A673 (cell line): ENCODE results near the gene MYPOP.

Experiments used
- EZH2 ChIP-seq: fragments of 200-600 bp; sonication (generic); IDR thresholded peaks from 2 replicates; pipeline ENCODE4 v1.6.1; 2017; ENCODE audit warnings: borderline replicate concordance, low read depth, mild to moderate bottlenecking, mixed read lengths, antibody characterized with exemption, low read length; ENCODE audit not compliant: poor library complexity, severe bottlenecking
- TF ChIP-seq, protein P1 (sequence below): fragments of 300-800, 200-600 bp; sonication (generic); conservative IDR thresholded peaks from 2 replicates; pipeline ENCODE4 v1.5.1; 2017; ENCODE audit warnings: low read depth, mild to moderate bottlenecking, antibody characterized with exemption, low read length, moderate library complexity, mixed read lengths

DNA sequence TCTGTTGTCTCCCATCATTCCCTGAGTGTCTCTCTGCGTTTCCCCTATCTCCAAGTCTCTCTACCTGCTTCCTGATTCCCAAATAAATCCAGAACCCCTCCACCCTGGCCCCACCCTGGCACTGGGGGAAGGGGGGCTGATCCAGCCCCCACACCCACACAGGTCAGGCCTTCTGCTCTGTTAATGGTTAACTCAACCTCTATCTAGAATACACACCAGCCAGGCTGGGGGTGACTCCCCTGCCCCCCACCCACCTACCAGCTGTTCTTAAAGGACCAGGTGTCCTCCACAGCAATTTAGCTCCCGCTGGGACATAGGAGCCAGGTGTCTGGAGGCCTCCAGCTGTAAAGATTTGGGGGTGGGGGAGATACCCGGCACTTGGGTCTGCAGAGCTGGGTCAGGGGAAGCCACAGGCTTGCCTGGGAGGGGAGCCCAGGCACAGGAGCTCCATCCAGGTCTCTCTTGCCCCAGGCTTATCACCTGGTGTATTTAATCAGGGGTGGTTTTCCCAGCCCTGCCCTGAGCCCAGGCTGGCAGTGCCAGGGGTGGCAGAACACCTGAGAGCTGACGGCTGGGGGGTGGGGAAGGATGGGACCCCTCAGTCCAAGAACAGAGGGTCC, 20.4 kb downstream of the MYPOP start:
- TF ChIP-seq, protein P1, sequence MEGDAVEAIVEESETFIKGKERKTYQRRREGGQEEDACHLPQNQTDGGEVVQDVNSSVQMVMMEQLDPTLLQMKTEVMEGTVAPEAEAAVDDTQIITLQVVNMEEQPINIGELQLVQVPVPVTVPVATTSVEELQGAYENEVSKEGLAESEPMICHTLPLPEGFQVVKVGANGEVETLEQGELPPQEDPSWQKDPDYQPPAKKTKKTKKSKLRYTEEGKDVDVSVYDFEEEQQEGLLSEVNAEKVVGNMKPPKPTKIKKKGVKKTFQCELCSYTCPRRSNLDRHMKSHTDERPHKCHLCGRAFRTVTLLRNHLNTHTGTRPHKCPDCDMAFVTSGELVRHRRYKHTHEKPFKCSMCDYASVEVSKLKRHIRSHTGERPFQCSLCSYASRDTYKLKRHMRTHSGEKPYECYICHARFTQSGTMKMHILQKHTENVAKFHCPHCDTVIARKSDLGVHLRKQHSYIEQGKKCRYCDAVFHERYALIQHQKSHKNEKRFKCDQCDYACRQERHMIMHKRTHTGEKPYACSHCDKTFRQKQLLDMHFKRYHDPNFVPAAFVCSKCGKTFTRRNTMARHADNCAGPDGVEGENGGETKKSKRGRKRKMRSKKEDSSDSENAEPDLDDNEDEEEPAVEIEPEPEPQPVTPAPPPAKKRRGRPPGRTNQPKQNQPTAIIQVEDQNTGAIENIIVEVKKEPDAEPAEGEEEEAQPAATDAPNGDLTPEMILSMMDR, result no peak
- TF ChIP-seq EZH2, result no peak
